Mucosa of rectum (tissue), 2 donors: Measurements from ENCODE around the gene NIN.

Experiments used
- H3K27ac ChIP-seq, 2 donors: one replicate each; pipeline ENCODE4 v1.7.0; 2013; ENCODE audit warnings: inconsistent platforms in 2 of 2, low read depth in 2 of 2, low read length in 2 of 2
- H3K27me3 ChIP-seq, 2 donors: one replicate each; pipeline ENCODE4 v1.7.0; 2013; ENCODE audit warnings: low read length in 2 of 2; ENCODE audit not compliant: control insufficient read depth in 2 of 2, insufficient read depth in 2 of 2
- H3K36me3 ChIP-seq, 2 donors: one replicate each; pipeline ENCODE4 v1.7.0; 2013; ENCODE audit warnings: low read length in 2 of 2; ENCODE audit not compliant: control insufficient read depth in 2 of 2, insufficient read depth in 2 of 2
- H3K4me1 ChIP-seq, 2 donors: one replicate each; pipeline ENCODE4 v1.7.0; 2013; ENCODE audit warnings: low read length in 2 of 2, mild to moderate bottlenecking in 1 of 2; ENCODE audit not compliant: control insufficient read depth in 2 of 2, insufficient read depth in 2 of 2
- H3K4me3 ChIP-seq, 2 donors: one replicate each; pipeline ENCODE4 v1.7.0; 2013; ENCODE audit warnings: low read length in 2 of 2
- H3K9ac ChIP-seq, 2 donors: one replicate each; pipeline ENCODE4 v1.7.0; 2013; ENCODE audit warnings: low read length in 2 of 2, low read depth in 1 of 2, mild to moderate bottlenecking in 1 of 2
- H3K9me3 ChIP-seq, 2 donors: one replicate each; pipeline ENCODE4 v1.7.0; 2013; ENCODE audit warnings: low read length in 2 of 2; ENCODE audit not compliant: control insufficient read depth in 2 of 2
- donor health status: healthy.
- donor health status: Normal muscosa, but diverticular disease.

NIN gene

DNA sequence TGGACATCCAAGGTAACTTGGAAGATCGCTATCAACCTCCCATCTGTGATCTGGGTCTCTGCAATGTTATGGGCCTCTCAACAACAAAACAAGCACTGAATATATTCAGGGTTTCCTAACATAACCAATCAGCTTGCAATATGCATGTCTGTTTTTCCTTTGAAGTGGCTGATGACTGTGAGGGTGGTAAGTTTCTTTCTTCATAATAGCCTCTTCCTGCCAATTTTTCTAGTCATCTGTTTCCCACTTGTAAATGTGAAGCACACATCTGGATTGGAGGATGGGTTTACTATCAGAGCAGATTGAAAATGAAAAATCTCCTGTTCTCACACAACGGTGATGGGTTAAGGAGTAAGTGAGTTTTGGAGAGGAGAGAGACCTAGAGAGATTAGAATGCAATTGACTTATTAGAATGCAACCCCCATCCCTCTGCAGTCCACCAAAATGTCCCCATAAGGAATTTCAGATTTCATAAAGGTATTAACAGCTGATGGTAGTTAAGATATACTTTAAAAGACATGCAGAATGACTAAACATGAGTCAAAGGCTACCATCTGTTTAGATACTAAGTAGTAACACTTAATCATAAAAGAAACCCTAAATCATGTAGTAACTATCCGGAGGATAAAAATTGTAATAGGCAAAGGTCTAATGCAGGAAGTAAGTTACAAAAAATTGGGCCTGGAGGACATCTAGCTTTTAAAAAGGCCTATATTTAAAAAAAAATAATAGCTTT lies 104.4 kb downstream of the NIN start:
- Histone ChIP-seq H3K27ac (no peak overlapping the region), H3K36me3 (peaks cover 44 to 59% of the 10 kb centered on the region in 2 donors), H3K9ac (no peak overlapping the region), H3K27me3 (no peaks in the 10 kb centered on the region), H3K4me1 (no peaks in the 10 kb centered on the region), H3K4me3 (no peak overlapping the region), H3K9me3 (no peaks in the 10 kb centered on the region)

DNA sequence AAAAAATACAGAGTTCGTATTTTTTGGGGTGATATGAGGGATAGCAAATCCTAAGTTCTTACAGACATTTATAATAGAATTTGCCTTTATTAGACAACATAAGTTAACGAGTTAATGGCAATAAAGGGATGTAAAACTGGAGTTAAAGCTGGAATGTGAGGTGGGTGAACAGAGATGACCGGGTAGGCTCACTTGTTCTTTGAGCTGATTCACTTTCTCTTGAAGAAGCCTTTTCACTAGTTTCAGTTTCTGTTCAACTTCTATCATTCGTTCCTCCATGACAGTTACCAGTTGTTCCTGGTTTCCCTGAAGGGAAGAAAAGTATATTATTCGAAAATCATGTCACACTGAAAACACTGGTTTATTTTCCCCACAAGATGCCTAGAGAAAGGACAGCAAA lies 105.2 kb downstream of the NIN start:
- H3K36me3 ChIP-seq = peaks cover 44 to 60% of the 10 kb centered on the region in 2 donors
- no peak overlapping the region for H3K9ac ChIP-seq
- no peak overlapping the region for H3K27ac ChIP-seq
- no peaks in the 10 kb centered on the region for H3K9me3 ChIP-seq
- no peak overlapping the region for H3K4me3 ChIP-seq
- H3K4me1 ChIP-seq = no peaks in the 10 kb centered on the region
- no peaks in the 10 kb centered on the region for H3K27me3 ChIP-seq

DNA sequence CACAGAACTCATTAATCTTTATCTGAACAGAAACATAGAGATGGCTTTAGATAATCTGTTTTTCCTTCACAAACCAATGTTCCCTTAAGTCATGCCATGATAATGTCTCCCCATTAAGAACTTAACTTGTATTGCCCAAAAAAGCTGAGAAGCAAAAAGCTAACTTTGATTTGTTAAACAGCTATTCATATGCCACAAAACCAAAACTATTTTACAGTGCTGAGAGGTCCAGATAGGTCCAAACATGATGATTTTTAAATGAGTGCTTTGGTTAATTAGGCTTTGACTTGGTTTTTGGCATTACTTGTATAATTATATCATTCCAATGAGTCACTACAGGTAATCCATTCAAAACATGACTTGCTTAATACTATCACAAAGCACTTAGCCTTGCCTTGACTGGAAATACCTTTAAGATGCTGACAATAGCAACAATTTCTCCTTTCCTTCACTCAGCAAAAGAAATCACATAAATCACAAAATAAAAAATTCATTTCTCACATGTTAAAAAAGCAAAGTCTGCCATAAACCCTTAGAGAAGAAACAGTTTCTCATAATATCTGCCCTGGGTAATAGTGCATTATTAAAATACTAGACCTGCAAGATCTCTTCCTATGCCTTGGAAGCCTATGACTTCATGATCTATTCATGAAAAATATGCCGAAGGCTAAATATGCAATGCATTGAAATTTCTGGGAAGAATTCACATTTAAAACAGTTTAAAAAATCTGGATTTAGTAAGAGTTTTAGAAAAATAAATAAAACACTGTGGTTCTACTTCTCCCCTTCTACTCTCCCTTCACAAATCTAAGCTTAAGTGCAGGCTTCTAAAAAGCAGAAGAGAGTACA lies 110.8 kb downstream of the NIN start:
- H3K4me1 ChIP-seq = no peaks in the 10 kb centered on the region
- no peaks in the 10 kb centered on the region for H3K27me3 ChIP-seq
- H3K4me3 ChIP-seq = no peak overlapping the region
- no peak overlapping the region for H3K27ac ChIP-seq
- H3K36me3 ChIP-seq = peaks cover 11 to 24% of the 10 kb centered on the region in 2 donors
- H3K9me3 ChIP-seq = no peaks in the 10 kb centered on the region
- H3K9ac ChIP-seq = no peak overlapping the region

DNA sequence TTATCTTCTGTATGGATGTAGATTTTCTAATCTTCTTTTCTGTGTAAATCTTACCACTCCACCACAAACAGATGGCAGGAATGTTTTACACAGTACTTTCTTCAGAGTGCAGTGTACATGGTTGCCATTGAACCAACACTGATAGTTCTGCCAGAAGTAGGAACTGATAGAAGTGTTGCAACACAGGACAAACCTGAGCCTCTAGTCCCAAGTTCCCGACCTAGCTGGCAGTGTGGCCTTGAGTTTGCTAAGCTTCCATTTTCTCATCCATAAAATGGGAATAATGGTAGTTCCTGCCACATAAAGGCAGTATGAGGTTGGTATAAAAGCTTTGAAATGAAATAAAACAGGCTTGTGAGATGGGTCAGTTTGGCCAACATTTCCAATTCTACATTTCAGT lies 112.0 kb downstream of the NIN start:
- Histone ChIP-seq H3K4me1 (no peaks in the 10 kb centered on the region), H3K36me3 (peaks cover 3 to 14% of the 10 kb centered on the region in 2 donors), H3K9me3 (no peaks in the 10 kb centered on the region), H3K27me3 (no peaks in the 10 kb centered on the region), H3K9ac (no peak overlapping the region), H3K4me3 (no peak overlapping the region), H3K27ac (no peak overlapping the region)

DNA sequence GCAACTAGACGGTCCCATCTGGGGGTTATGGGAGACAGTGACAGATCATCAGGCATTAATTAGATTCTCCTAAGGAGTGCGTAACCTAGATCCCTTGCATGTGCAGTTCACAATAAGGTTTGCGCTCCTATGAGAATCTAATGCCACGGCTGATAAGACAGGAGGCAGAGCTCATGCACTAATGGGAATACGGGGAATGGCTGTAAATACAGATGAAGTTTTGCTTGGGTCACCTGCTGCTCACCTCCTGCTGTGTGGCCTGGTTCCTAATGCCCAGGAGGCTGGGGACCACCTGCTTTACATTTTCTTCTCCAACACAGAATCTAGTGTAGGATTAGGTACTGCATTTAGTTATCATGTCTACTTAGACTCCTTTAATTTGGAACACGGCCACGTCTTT lies 113.2 kb downstream of the NIN start:
- Histone ChIP-seq H3K9me3 (no peaks in the 10 kb centered on the region), H3K36me3 (peaks cover 0 to 8% of the 10 kb centered on the region in 2 donors), H3K27ac (no peak overlapping the region), H3K4me1 (no peaks in the 10 kb centered on the region), H3K4me3 (no peak overlapping the region), H3K27me3 (no peaks in the 10 kb centered on the region), H3K9ac (no peak overlapping the region)

DNA sequence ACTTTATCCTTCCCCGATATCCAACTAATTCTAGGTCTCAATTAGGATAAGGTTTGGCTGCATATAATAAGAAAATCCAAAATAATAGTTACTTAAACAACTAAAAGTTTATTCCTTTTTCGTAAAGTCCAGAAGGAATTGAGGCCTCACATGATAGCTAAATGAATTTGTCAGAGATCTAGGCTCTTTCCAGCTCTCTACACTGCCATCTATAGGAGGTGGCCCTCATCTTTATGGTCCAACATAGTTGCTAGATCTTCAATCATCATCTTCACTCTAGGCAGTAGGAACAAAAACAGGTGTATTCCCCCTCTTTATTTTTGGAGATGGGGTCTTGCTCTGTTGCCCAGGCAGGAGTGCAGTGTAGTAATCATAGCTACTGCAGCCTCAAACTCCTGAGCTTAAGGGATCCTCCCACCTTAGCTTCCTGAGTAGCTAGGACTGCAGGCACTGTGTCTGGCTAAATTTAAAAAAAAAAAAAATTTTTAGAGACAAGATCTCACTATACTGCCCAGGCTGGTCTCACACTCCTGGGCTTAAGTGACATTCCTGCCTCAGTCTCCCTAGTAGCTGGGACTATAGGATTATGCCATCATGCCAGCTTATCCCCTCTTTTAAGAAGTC lies 116.4 kb downstream of the NIN start:
- Histone ChIP-seq H3K27ac (no peak overlapping the region), H3K9ac (no peak overlapping the region), H3K27me3 (no peaks in the 10 kb centered on the region), H3K4me1 (no peaks in the 10 kb centered on the region), H3K9me3 (no peaks in the 10 kb centered on the region), H3K36me3 (no peaks in the 10 kb centered on the region), H3K4me3 (no peak overlapping the region)

DNA sequence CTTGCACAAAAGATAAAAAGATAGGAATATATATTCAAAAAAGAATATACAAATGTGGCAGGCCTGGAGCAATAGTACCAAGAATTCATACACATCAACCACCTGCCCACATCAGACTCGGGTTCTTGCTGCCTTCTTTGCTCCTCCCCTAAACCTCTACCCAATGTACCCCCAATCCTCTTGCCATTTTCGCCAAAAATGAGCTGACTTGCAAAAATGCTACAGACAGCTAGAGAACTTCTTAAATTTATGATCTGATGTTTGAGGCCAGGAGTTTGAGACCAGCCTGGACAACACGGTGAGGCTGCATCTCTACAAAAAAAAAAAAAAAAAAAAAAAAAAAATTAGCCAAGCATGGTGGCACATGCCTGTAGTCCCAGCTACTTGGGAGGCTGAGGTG lies 119.9 kb downstream of the NIN start:
- no peaks in the 10 kb centered on the region for H3K36me3 ChIP-seq
- H3K27me3 ChIP-seq = no peaks in the 10 kb centered on the region
- no peak overlapping the region for H3K4me3 ChIP-seq
- no peak overlapping the region for H3K27ac ChIP-seq
- H3K9ac ChIP-seq = no peak overlapping the region
- no peaks in the 10 kb centered on the region for H3K9me3 ChIP-seq
- no peaks in the 10 kb centered on the region for H3K4me1 ChIP-seq

DNA sequence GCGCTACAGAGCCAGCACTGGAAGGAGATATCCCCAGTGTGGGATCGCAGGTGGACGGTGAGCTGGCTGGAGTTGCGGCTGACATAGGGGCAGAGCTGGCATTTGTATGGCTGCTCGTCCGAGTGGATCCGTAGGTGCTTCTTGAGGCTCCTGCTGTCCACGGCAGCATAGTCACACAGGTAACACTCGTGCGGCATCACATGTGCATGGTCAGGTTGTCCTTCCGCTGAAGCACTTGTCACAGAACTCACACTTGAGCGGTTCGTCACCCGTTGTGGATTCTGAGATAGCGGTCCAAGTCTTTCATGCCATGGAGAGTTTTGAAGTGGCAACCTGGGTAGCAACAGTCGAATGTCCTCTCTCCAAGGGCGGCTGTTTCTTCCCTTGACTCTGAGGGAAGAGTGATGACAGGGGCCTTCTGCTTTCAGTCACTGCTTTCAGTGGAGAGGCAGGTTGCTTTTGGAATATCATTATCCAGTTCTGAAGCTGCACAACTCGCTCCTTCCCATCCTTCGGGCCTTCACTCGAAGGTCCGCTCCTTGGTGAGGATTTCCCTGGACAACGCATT lies 125.9 kb downstream of the NIN start:
- H3K27me3 ChIP-seq = no peaks in the 10 kb centered on the region
- no peaks in the 10 kb centered on the region for H3K4me1 ChIP-seq
- no peak overlapping the region for H3K9ac ChIP-seq
- no peaks in the 10 kb centered on the region for H3K36me3 ChIP-seq
- no peaks in the 10 kb centered on the region for H3K9me3 ChIP-seq
- no peak overlapping the region for H3K4me3 ChIP-seq
- no peak overlapping the region for H3K27ac ChIP-seq

DNA sequence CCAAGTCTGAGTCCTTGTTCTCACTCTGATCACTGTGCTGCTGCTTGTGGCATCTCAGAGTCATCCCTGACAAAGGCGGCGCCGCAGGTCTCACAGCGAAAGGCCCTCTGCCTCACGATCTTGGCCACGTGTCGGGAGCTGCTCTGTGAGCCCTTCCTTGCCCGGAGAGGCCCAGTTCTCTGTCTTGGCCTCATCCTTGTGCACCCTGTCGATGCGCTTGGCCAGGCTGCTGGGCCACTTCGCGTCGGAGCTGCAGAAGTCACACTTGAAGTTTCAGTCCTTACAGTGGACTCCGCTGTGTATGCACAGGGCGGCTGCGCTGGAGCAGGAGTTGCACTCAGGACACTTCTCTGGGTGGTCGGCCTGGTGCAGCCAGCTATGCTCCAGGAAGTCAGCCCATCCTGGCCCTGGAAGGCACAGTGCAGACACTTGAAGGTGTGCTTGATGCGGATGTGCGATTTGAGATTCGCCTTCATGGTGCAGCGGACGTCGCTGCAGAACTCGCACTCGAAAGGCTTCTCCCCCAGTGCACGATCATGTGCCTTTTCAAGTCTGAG lies 126.4 kb downstream of the NIN start:
- Histone ChIP-seq H3K36me3 (no peaks in the 10 kb centered on the region), H3K27me3 (no peaks in the 10 kb centered on the region), H3K9ac (no peak overlapping the region), H3K27ac (no peak overlapping the region), H3K4me3 (no peak overlapping the region), H3K4me1 (no peaks in the 10 kb centered on the region), H3K9me3 (no peaks in the 10 kb centered on the region)
